GM12878 (cell line): ENCODE measurements around the gene PRKCB. TPM values are rescaled to one million over a fixed set of nuclear protein-coding genes. Genes with fewer than 3 reads are reported as not detected.

Experiments
- ATAC-seq: fragments of 200-7000 bp; cut with Tn5 transposase; 3 replicates; pipeline ENCODE4 v1.9.1; 2020; ENCODE audit warnings: mild to moderate bottlenecking, moderate library complexity
- BruUV-seq: library from RNA; stranded (reverse); fragments of 400-500 nt; replicated peaks from 2 replicates; lab custom pipeline; 2021; lab: Mats Ljungman, UMichigan
- CTCF ChIA-PET: fragments of 300-600 bp; sonication (Branson Sonifier 250); formaldehyde crosslinking; extraction: SDS; loops from one replicate; lab custom pipeline; 2021; ENCODE audit warnings: inconsistent platforms; lab: Yijun Ruan, JAX
- POLR2A ChIA-PET: fragments of 350-600 bp; formaldehyde crosslinking; extraction: SDS; loops from one replicate; lab custom pipeline; 2021; ENCODE audit warnings: inconsistent platforms; lab: Charles Lee
- RAD21 ChIA-PET: fragments of 300-600 bp; sonication (Branson Sonifier 250); formaldehyde crosslinking; loops from one replicate; lab custom pipeline; 2023; ENCODE audit warnings: antibody characterized with exemption; ENCODE audit not compliant: unreplicated experiment; lab: Charles Lee
- SMC1A ChIA-PET: fragments of 300-600 bp; sonication (Branson Sonifier 250); formaldehyde crosslinking; loops from one replicate; lab custom pipeline; 2023; ENCODE audit not compliant: unreplicated experiment, uncharacterized antibody; lab: Charles Lee
- DNase-seq: peaks from one replicate; pipeline ENCODE4 v3.0.0-alpha.2; 2011; ENCODE audit warnings: low read depth, low spot score
- FAIRE-seq: peaks from 3 replicates; lab custom pipeline; 2011; peaks lifted over from hg19 to GRCh38; lab: Jason Lieb, UNC
- H2AFZ ChIP-seq: 2 replicates; pipeline ENCODE4 v1.6.0; 2011; ENCODE audit warnings: low read depth, low read length, control low read depth; ENCODE audit not compliant: control insufficient read depth
- H3K27ac ChIP-seq: 2 replicates; pipeline ENCODE4 v1.5.1; 2011; ENCODE audit warnings: control low read depth; ENCODE audit not compliant: control insufficient read depth, insufficient read depth
- H3K27me3 ChIP-seq, 2 experiments: replicated peaks in 1 of 2; 2 replicates each; pipeline versions ENCODE4 v1.6.0 to v1.6.1; 2011; ENCODE audit warnings: low read length in 1 of 2; ENCODE audit not compliant: control insufficient read depth in 2 of 2, insufficient read depth in 2 of 2
- H3K36me3 ChIP-seq, 2 experiments: 2 replicates each; pipeline ENCODE4 v1.5.1; 2011; ENCODE audit warnings: low read length in 1 of 2; ENCODE audit not compliant: control insufficient read depth in 2 of 2, insufficient read depth in 2 of 2
- H3K4me1 ChIP-seq: 2 replicates; pipeline ENCODE4 v1.6.1; 2011; ENCODE audit warnings: mild to moderate bottlenecking, low read length, moderate library complexity, mixed read lengths; ENCODE audit not compliant: control insufficient read depth, insufficient read depth
- H3K4me2 ChIP-seq: 2 replicates; pipeline ENCODE4 v1.6.0; 2011; ENCODE audit warnings: control low read depth; ENCODE audit not compliant: control insufficient read depth, insufficient read depth
- H3K4me3 ChIP-seq: fragments of 200-600 bp; sonication (generic); 2 replicates; pipeline ENCODE4 v1.5.1; 2016
- H3K79me2 ChIP-seq: 2 replicates; pipeline ENCODE4 v1.6.0; 2011; ENCODE audit warnings: low read length; ENCODE audit not compliant: control insufficient read depth, insufficient read depth
- H3K9ac ChIP-seq: 2 replicates; pipeline ENCODE4 v1.8.0; 2011; ENCODE audit warnings: low read length, control low read depth, mixed read lengths; ENCODE audit not compliant: control insufficient read depth, insufficient read depth
- H3K9me3 ChIP-seq: replicated peaks from 3 replicates; pipeline ENCODE4 v1.5.1; 2011; ENCODE audit warnings: mild to moderate bottlenecking, low read length; ENCODE audit not compliant: control insufficient read depth, insufficient read depth
- H4K20me1 ChIP-seq: 2 replicates; pipeline ENCODE4 v1.6.0; 2011; ENCODE audit not compliant: control insufficient read depth, insufficient read depth
- CHD2 ChIP-seq: IDR thresholded peaks from 2 replicates; pipeline ENCODE4 v1.6.1; 2011; ENCODE audit warnings: low read depth, low read length, improper control_type of control experiment, borderline replicate concordance
- E2F8 ChIP-seq: fragments of 450-650 bp; IDR thresholded peaks from 2 replicates; pipeline ENCODE4 v1.6.1; 2018; ENCODE audit warnings: mild to moderate bottlenecking, low read depth, moderate library complexity; ENCODE audit not compliant: partially characterized antibody
- IKZF1 ChIP-seq: fragments of 450-650 bp; conservative IDR thresholded peaks from 2 replicates; pipeline ENCODE4 v1.6.1; 2017; ENCODE audit warnings: antibody characterized with exemption, mild to moderate bottlenecking
- MTA2 ChIP-seq: fragments of 450-650 bp; IDR thresholded peaks from 2 replicates; pipeline ENCODE4 v1.6.1; 2016; ENCODE audit warnings: low read depth, mild to moderate bottlenecking, moderate library complexity
- NR2F1 ChIP-seq: fragments of 450-650 bp; conservative IDR thresholded peaks from 2 replicates; pipeline ENCODE4 v1.6.1; 2017; ENCODE audit warnings: mild to moderate bottlenecking
- POLR2AphosphoS5 ChIP-seq: IDR thresholded peaks from 2 replicates; pipeline ENCODE4 v1.6.1; 2011; ENCODE audit warnings: mild to moderate bottlenecking, low read length, inconsistent platforms
- RB1 ChIP-seq: fragments of 450-650 bp; formaldehyde crosslinking; IDR thresholded peaks from 2 replicates; pipeline ENCODE4 v1.6.1; 2017; ENCODE audit warnings: mild to moderate bottlenecking, borderline replicate concordance
- RELA ChIP-seq: fragments of 450-650 bp; IDR thresholded peaks from 2 replicates; pipeline ENCODE4 v1.8.0; 2014; ENCODE audit warnings: borderline replicate concordance; ENCODE audit not compliant: partially characterized antibody
- RELB ChIP-seq: fragments of 450-650 bp; IDR thresholded peaks from 2 replicates; pipeline ENCODE4 v1.6.1; 2017; ENCODE audit warnings: low read depth, mild to moderate bottlenecking, moderate library complexity
- SIX5 ChIP-seq: IDR thresholded peaks from 2 replicates; pipeline ENCODE4 v1.6.1; 2011; ENCODE audit warnings: mild to moderate bottlenecking, low read depth, low read length, moderate library complexity; ENCODE audit not compliant: severe bottlenecking
- SMAD1 ChIP-seq: fragments of 450-650 bp; IDR thresholded peaks from 2 replicates; pipeline ENCODE4 v1.6.1; 2018; ENCODE audit warnings: mild to moderate bottlenecking, low read depth; ENCODE audit not compliant: partially characterized antibody
- SMARCA5 ChIP-seq: fragments of 450-650 bp; IDR thresholded peaks from 2 replicates; pipeline ENCODE4 v1.6.1; 2017; ENCODE audit warnings: mild to moderate bottlenecking
- ZNF592 ChIP-seq: fragments of 450-650 bp; IDR thresholded peaks from 2 replicates; pipeline ENCODE4 v1.6.1; 2017; ENCODE audit warnings: mild to moderate bottlenecking, moderate library complexity
- WGBS: methylation state at CpG from one replicate; pipeline ENCODE4 v1.1.6; 2016; ENCODE audit warnings: low lambda C conversion rate; ENCODE audit not compliant: insufficient replicate concordance, insufficient coverage; ENCODE audit errors: missing lambda C conversion rate; 5-methylcytosine and 5-hydroxymethylcytosine counted together
- in situ Hi-C: fragments of 300-500 bp; cut with MboI; formaldehyde crosslinking; loops from 9 replicates; pipeline ENCODE4 v1.14.3; 2018; ENCODE audit warnings: mixed read lengths
- intact Hi-C: fragments of 100-400 bp; cut with micrococcal nuclease; formaldehyde crosslinking; loops from one replicate; pipeline ENCODE4 v1.14.2; 2022; ENCODE audit not compliant: unreplicated experiment
- polyA plus RNA-seq, 11 experiments: library from polyadenylated mRNA; depleted of rRNA in 4 of 11; unstranded in 6 of 11; stranded (reverse) in 5 of 11; fragments of >200 nt; fragmentation: Nextera tagmentation in 4 of 11; fragmentation: Illumina TruSeq in 1 of 11; extraction: Ambion mirVana in 4 of 11; extraction: Trizol in 1 of 11; gene quantifications; 1 replicate in 1 of 11; 2 replicates in 10 of 11; pipeline versions ENCODE4 v1.2.1 to v1.2.3, GENCODE V29; 2011 to 2016; ENCODE audit warnings: inconsistent platforms in 2 of 11, missing spikeins in 2 of 11, low read depth in 1 of 11
- total RNA-seq, 4 experiments: library from RNA; depleted of rRNA in 3 of 4; stranded (reverse); fragments of >200 nt in 3 of 4; fragmentation: Illumina TruSeq in 1 of 4; extraction: Trizol in 1 of 4; gene quantifications; 2 replicates each; pipeline versions ENCODE4 v1.2.1 to v1.2.3, GENCODE V29; 2013 to 2021

PRKCB gene
- total and polyA plus RNA-seq, 10 of the 15 experiments (the other 5 are each of a cell fraction or from before 2014, with no cell fraction given) = 21.4 to 158 (median 97.3) TPM

GRCh38 chr16:23858542-23858941, 22.8 kb downstream of the PRKCB start (continued):
- TF ChIP-seq ZNF592 = no peak
- TF ChIP-seq NR2F1 = no peak

GRCh38 chr16:23859713-23860269, 24.0 kb downstream of the PRKCB start:
- H3K4me3 ChIP-seq = peak overlapping the region; percentile 14; the same call in 1 of the 2 replicates
- ChIA-PET CTCF (interaction anchor here (1.7 to 11.5 kb wide), 7 partner anchors 7 to 150 kb away, joined by 8 to 134 read pairs (median 17); no protein-coding TSS in a partner anchor), POLR2A (interaction anchor here (1.0 to 5.1 kb wide), 12 partner anchors 10 to 156 kb away, joined by 3 to 79 read pairs (median 6); partner anchors contain the start of gene PRKCB), SMC1A (interaction anchor here (0.6 to 27.0 kb wide), 9 partner anchors 7 to 176 kb away, joined by 3 to 468 read pairs (median 22); no protein-coding TSS in a partner anchor), RAD21 (interaction anchor here (0.8 to 9.2 kb wide), 11 partner anchors 11 to 153 kb away, joined by 3 to 177 read pairs (median 9); partner anchors contain the start of gene PRKCB)
- H3K79me2 ChIP-seq = peaks cover 89% of the 10 kb centered on the region
- H3K27ac ChIP-seq = peak overlapping the region; percentile 83
- peak overlapping the region; percentile 72 for H3K4me2 ChIP-seq
- peak overlapping the region; percentile 47 for H3K9ac ChIP-seq
- no peaks in the 10 kb centered on the region for H3K9me3 ChIP-seq
- no peaks in the 10 kb centered on the region for H4K20me1 ChIP-seq
- ATAC-seq (no peak), FAIRE-seq (no peak), DNase-seq (no peak)
- peaks cover 0 to 5% of the 10 kb centered on the region in 2 experiments; a peak in 2 of 4 replicates for H3K36me3 ChIP-seq
- no peaks in the 10 kb centered on the region for H3K27me3 ChIP-seq
- intact Hi-C loops = loop anchor here (5.0 kb wide), 1 partner anchor 153 kb away; no protein-coding TSS in a partner anchor
- in situ Hi-C loops = loop anchor here (25.0 kb wide), 1 partner anchor 1178 kb away; no protein-coding TSS in a partner anchor
- 32% methylated on average over 2 of the region's 2 CpGs for WGBS
- peaks cover 85% of the 10 kb centered on the region for H3K4me1 ChIP-seq
- BruUV-seq = no TSS peak
- no peak overlapping the region for H2AFZ ChIP-seq
- TF ChIP-seq POLR2AphosphoS5 (no peak), CHD2 (no peak), IKZF1 (0 out of 2 replicates have a peak, but pooled peaks have one; percentile 43), SIX5 (no peak), SMARCA5 (no peak), RELB (peak; percentile 74), RB1 (no peak), SMAD1 (peak; percentile 35), RELA (no peak), E2F8 (no peak), MTA2 (0 out of 2 replicates have a peak, but pooled peaks have one; percentile 31)
